ENCODE results near the gene HMGN4.

- TF ChIP-seq CTCF (IDR thresholded peaks at IDR 0.05) (no peak), POLR2A (IDR thresholded peaks at IDR 0.05) (no peak), POLR2AphosphoS5 (IDR thresholded peaks at IDR 0.05) (no peak)
Measured at GRCh38 chr6:26524722-26525370, 13.3 kb upstream of the HMGN4 start.

Measured in breast epithelium (tissue), 3 donors.